ENCODE data around the gene ACSBG1. TPM values are rescaled to one million over a fixed set of nuclear protein-coding genes. Genes with fewer than 3 reads are reported as not detected.
A peak's percentile ranks its signal among the peaks of the same experiment; 100 is the strongest.

Gene ACSBG1
- total RNA-seq, 4 donors from 2014 or later: 1.5 TPM; not detected in 3

DNA sequence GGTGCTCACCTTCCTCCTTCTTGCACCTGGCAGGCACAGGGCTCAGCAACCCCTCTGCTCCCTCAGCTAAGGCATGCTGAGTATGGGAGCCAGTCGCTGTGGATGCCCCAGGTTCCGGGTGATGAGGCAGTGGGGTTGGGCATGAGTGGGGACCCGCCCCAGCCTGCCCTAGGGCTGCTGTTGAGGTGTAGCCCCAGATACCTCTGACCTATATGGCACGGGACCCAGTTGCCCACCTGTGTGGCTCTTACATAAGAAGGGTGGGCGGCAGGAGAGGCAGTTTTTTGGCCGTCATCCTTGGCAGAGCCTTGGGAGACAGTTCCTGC lies 21.0 kb downstream of the ACSBG1 start:
- Histone ChIP-seq H3K36me3 (no peaks in the 10 kb centered on the region), H3K9me3 (no peaks in the 10 kb centered on the region), H3K4me3 (no peak overlapping the region), H3K27me3 (no peaks in the 10 kb centered on the region), H3K4me1 (peaks cover 49 to 73% (median 57%) of the 10 kb centered on the region in 4 donors), H3K27ac (peak overlapping the region; percentile 10 to 59 (median 24))
- intact Hi-C loops (cut with DNase I; ENCODE audit: low total_unique reads) (no loop called here), in situ Hi-C loops (cut with MboI; ENCODE audit: low pct_ligation_motif_present in 1 of 4, low pct_unique_long_range_greater_than_20kb in 1 of 4, low sequenced_read_pairs in 3 of 4) (no loop called here)
- TF ChIP-seq POLR2A (IDR thresholded peaks at IDR 0.05) (no peak), POLR2AphosphoS5 (IDR thresholded peaks at IDR 0.05) (no peak), EP300 (IDR thresholded peaks at IDR 0.05; ENCODE audit: low read depth) (no peak)
- TF ChIP-seq, protein P1, sequence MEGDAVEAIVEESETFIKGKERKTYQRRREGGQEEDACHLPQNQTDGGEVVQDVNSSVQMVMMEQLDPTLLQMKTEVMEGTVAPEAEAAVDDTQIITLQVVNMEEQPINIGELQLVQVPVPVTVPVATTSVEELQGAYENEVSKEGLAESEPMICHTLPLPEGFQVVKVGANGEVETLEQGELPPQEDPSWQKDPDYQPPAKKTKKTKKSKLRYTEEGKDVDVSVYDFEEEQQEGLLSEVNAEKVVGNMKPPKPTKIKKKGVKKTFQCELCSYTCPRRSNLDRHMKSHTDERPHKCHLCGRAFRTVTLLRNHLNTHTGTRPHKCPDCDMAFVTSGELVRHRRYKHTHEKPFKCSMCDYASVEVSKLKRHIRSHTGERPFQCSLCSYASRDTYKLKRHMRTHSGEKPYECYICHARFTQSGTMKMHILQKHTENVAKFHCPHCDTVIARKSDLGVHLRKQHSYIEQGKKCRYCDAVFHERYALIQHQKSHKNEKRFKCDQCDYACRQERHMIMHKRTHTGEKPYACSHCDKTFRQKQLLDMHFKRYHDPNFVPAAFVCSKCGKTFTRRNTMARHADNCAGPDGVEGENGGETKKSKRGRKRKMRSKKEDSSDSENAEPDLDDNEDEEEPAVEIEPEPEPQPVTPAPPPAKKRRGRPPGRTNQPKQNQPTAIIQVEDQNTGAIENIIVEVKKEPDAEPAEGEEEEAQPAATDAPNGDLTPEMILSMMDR (IDR thresholded peaks at IDR 0.05): no peak
- DNase-seq: no peak
- WGBS, 2 donors (ENCODE audit: low coverage in 1 of 2): 88% methylated on average over 6 of the region's 6 CpGs; no CpG with 5 or more reads in 1 of the 2 donors

DNA sequence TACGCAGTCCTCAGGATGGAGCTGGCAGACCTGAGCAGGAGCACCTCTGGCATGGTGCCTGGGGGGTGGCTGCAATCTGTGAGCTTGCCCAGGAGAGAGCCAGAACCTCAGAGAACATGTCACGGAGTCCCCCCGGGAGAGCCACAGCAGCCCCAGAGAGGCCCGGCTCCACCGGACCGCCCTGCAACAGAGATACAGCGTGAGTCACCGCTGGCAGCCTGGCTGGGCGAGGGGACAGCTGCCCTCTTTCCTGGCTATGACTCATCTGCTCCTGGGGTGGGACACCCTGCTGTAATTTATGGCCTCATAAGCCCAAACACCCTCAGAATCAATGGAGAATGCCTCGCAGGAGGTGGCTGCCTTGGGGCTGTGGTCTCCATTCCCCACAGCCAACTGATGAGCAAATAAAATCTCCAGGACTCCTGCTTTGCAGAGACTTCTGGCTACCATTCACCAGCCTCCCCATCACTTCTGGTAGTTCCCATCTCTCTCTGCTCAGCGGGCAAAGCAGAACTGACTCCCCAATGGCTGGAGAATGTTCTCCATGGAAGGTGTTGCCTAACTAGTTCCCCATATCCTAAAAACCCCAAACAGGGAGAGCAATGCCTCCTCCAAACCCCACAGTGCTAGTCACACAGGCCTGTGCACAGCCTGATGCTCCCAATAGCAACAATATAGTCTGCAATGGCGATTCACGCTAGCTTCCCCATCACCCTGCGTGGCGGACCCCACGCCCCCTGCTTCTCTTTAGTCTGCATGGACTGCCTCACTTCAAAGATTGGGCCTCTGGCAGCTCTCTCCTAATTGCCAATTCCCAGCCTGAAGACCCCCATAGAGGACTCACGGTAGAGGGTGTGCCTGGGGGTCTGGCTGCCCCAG lies 21.6 kb downstream of the ACSBG1 start:
- no peak overlapping the region for H3K4me3 ChIP-seq
- TF ChIP-seq POLR2A (IDR thresholded peaks at IDR 0.05) (peak; percentile 16), POLR2AphosphoS5 (IDR thresholded peaks at IDR 0.05) (peak; percentile 34 to 74 (median 66)), EP300 (IDR thresholded peaks at IDR 0.05; ENCODE audit: low read depth) (no peak)
- TF ChIP-seq, protein P1 (IDR thresholded peaks at IDR 0.05): no peak
- peak; percentile 84 for DNase-seq
- intact Hi-C loops (cut with DNase I; ENCODE audit: low total_unique reads): no loop called here
- WGBS, 2 donors (ENCODE audit: low coverage in 1 of 2): 58% methylated on average over 17 of the region's 17 CpGs; no CpG with 5 or more reads in 1 of the 2 donors
- in situ Hi-C loops (cut with MboI; ENCODE audit: low pct_ligation_motif_present in 1 of 4, low pct_unique_long_range_greater_than_20kb in 1 of 4, low sequenced_read_pairs in 3 of 4): no loop called here
- peaks cover 49 to 73% (median 57%) of the 10 kb centered on the region in 4 donors for H3K4me1 ChIP-seq
- H3K27ac ChIP-seq: peak overlapping the region; percentile 10 to 59 (median 24)
- no peaks in the 10 kb centered on the region for H3K27me3 ChIP-seq
- H3K36me3 ChIP-seq: no peaks in the 10 kb centered on the region
- H3K9me3 ChIP-seq: no peaks in the 10 kb centered on the region

DNA sequence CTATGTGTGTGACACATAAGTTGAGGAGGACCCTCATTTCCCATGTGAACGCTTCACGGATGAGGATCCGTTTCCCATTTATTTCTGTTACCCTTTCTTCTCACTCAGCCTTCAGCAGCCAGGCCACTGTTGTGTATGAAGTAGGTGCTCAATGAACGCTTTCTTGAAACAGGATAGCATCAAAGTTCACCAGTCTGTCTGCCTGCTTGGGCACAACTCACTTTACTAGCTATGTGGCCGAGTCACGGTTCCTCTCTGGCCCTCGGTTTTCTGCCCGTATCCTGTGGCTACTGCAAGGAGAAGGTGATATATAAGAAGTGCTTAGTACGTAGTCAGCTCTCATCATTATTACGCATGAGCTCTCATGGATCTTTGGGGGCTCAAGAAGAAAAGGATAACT lies 22.4 kb downstream of the ACSBG1 start:
- H3K4me1 ChIP-seq: peaks cover 43 to 67% (median 51%) of the 10 kb centered on the region in 4 donors
- H3K9me3 ChIP-seq: no peaks in the 10 kb centered on the region
- WGBS, 2 donors (ENCODE audit: low coverage in 1 of 2): 80 to 92% methylated on average over 1 to 10 of the region's 10 CpGs
- H3K36me3 ChIP-seq: no peaks in the 10 kb centered on the region
- H3K27me3 ChIP-seq: no peaks in the 10 kb centered on the region
- no peak for DNase-seq
- peak overlapping the region in 3 of 4 donors; percentile 2 to 24 (median 4) for H3K27ac ChIP-seq
- TF ChIP-seq POLR2A (IDR thresholded peaks at IDR 0.05) (no peak), POLR2AphosphoS5 (IDR thresholded peaks at IDR 0.05) (no peak), EP300 (IDR thresholded peaks at IDR 0.05; ENCODE audit: low read depth) (no peak)
- TF ChIP-seq, protein P1 (IDR thresholded peaks at IDR 0.05): no peak
- intact Hi-C loops (cut with DNase I; ENCODE audit: low total_unique reads): no loop called here
- H3K4me3 ChIP-seq: no peak overlapping the region
- in situ Hi-C loops (cut with MboI; ENCODE audit: low pct_ligation_motif_present in 1 of 4, low pct_unique_long_range_greater_than_20kb in 1 of 4, low sequenced_read_pairs in 3 of 4): no loop called here

DNA sequence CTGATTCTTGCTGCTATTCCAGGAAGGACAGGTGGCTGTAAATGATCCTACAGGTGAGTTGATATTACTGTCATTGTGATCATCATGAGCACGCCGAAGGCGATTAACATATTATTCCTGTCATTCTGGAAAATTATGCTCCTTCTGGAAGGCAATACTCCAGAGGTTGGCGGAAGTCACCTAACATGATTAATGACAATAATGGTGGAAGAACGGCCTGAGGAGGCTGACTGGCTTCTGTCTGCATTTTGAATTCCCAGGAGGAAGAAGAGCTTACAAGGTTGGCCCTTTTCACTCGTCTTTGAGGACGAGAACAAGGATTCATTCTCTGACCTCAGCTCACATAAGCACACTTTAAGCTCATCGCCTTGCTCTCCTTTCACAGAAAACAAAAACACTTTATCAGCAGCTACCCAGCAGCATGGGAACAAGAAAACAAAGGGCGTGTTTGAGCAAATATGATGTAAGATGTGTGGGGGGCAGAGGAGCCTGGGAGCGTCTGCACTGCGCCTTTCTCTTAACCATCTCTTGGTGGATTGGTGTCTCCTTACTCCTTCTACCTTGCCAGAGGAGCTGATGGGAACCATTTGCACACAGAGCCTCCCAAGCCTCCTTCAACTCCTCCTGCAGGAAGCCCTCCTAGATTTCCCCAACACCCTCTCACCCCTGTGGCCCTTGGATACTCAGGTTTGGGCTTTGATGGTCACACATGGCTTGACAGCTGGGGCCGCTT lies 23.0 kb downstream of the ACSBG1 start:
- intact Hi-C loops (cut with DNase I; ENCODE audit: low total_unique reads): no loop called here
- 67 to 74% methylated on average over 3 to 12 of the region's 12 CpGs for WGBS, 2 donors (ENCODE audit: low coverage in 1 of 2)
- H3K27me3 ChIP-seq: no peaks in the 10 kb centered on the region
- no peak for TF ChIP-seq POLR2A (IDR thresholded peaks at IDR 0.05)
- TF ChIP-seq EP300 (IDR thresholded peaks at IDR 0.05; ENCODE audit: low read depth): no peak
- TF ChIP-seq POLR2AphosphoS5 (IDR thresholded peaks at IDR 0.05): no peak
- TF ChIP-seq, protein P1 (IDR thresholded peaks at IDR 0.05): no peak
- H3K9me3 ChIP-seq: no peaks in the 10 kb centered on the region
- in situ Hi-C loops (cut with MboI; ENCODE audit: low pct_ligation_motif_present in 1 of 4, low pct_unique_long_range_greater_than_20kb in 1 of 4, low sequenced_read_pairs in 3 of 4): no loop called here
- no peak for DNase-seq
- H3K27ac ChIP-seq: peak overlapping the region; percentile 2 to 51 (median 18)
- no peaks in the 10 kb centered on the region for H3K36me3 ChIP-seq
- no peak overlapping the region for H3K4me3 ChIP-seq
- peaks cover 38 to 61% (median 47%) of the 10 kb centered on the region in 4 donors for H3K4me1 ChIP-seq

Data from transverse colon (tissue), 4 donors.